Occipital lobe (tissue), 2 donors: ENCODE results near the gene ITPKC. TPM values are rescaled to one million over a fixed set of nuclear protein-coding genes. Genes with fewer than 3 reads are reported as not detected.
"Not testable (repeated sequence)": the region's sequence is repeated elsewhere in the genome, so short reads cannot be mapped to it uniquely, and the experiment has no call there.

Experiments used
- DNase-seq: peaks from one replicate; lab custom pipeline; 2025; lab: John Stamatoyannopoulos, UW
- total RNA-seq: library from RNA; depleted of rRNA; stranded (reverse); fragments of >200 nt; gene quantifications from one replicate; pipeline ENCODE4 v1.2.3, GENCODE V29; 2014

ITPKC gene
- total RNA-seq, 1 donor from 2014 or later, result 10.0 TPM

DNA sequence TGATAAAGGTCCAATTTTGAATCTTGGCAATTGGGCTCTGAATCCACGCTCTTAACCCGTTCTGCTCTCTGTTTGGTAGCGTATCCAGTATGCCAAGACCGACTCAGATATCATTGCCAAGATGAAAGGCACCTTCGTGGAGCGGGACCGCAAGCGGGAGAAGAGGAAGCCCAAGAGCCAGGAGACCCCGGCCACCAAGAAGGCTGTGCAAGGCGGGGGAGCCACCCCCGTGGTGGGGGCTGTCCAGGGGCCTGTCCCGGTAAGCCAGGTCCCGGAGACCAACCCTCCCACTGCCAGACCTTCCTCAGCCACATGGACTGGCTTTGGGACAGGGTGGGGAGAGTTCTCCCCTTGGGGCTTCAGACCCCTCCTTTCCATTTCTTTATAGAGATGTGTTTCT, 42.4 kb downstream of the ITPKC start:
- no peak for DNase-seq

DNA sequence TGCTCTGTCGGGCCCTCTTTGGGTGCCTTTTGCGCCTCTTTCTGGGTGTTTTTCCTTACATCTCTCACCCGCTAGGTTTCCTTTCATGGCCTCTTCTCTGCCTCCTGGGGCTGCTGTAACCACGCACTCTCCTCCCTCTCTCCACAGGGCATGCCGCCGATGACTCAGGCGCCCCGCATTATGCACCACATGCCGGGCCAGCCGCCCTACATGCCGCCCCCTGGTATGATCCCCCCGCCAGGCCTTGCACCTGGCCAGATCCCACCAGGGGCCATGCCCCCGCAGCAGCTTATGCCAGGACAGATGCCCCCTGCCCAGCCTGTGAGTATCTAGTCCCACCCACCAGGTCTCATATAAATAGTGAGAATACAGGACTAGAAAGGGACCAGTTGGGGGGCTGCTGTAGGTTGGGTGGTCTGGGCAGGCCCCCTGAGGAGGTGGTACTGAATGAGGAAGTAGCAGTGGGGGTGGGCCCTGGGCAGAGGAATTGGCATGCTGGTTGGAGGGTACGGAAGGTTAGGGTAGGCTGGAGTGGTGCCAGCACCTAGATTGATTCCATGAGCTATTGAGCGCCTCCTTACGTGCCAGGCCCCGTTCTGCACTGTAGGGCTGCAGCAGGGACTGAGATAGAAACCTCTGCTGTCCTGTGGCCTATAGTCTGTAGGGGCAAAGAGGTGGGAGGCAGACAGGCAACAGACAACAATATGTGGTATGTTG, 46.0 kb downstream of the ITPKC start:
- no peak for DNase-seq

DNA sequence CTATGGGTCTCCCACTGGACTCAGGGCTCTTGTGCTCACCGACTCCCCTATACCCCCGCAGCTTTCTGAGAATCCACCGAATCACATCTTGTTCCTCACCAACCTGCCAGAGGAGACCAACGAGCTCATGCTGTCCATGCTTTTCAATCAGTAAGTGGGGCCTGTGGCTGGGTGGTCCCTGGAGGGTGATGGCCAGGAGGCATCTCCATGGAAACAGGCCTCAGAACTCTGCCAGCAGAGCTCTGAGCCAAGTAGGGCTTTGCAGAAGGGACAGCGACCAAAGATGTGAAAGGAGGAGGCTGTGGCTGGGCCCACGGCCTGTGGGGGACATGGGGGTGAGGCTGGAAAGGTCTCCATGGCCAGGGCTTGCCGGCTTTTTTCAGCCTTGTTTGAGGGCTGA, 46.6 kb downstream of the ITPKC start:
- DNase-seq, result no peak

DNA sequence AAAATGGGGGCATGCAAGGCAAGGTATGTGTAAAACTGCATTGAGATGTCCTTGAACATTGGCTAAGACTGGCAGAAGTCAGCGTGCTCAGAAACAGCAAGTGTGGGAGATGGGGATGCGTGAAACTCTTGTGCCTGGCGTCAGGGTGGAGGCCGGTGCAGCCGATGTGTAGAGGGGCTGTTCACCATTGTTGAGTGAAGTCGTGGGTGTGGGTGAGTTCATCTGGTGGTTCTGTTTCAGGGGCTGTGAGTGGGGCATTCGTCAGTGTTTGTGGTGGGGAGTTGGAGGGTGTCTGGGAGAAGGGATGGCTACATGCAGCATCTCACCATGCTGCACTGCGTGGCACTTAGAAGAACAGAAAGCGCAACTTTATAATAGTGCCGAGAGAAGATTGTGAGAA, 47.1 kb downstream of the ITPKC start:
- DNase-seq, result no peak

DNA sequence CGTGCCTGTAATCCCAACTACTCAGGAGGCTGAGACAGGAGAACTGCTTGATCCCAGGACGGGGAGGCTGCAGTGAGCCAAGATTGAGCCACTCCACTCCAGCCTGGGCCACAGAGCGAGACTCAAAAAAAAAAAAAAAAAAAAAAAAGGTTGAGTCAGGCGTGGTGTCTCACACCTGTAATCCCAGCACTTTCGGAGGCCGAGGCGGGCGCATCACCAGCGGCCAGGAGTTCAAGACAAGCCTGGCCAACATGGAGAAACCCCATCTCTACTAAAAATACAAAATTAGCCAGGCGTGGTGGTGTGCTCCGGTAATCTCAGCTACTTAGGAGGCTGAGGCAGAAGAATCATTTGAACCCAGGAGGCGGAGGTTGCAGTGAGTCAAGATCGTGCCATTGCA, 49.5 kb downstream of the ITPKC start:
- not testable (repeated sequence) for DNase-seq

DNA sequence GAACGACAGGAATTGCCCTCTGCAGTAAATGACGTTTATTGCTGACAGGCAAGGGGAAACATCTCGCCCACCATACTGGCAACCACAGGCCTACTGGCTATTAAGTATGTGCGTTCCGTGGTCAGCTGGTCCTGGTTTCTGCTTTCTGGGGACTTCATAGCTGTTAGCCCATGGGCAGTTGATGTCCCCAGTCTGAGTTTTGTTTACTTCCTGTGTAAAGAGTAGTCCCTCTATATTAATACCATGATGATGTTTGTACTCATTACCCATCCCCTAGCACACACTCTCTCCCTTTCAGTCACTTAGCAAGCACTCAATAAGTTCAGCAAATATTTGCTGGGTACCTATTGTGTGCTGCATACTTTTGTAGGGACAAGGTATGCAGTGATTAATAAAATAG, 52.0 kb downstream of the ITPKC start:
- no peak for DNase-seq

DNA sequence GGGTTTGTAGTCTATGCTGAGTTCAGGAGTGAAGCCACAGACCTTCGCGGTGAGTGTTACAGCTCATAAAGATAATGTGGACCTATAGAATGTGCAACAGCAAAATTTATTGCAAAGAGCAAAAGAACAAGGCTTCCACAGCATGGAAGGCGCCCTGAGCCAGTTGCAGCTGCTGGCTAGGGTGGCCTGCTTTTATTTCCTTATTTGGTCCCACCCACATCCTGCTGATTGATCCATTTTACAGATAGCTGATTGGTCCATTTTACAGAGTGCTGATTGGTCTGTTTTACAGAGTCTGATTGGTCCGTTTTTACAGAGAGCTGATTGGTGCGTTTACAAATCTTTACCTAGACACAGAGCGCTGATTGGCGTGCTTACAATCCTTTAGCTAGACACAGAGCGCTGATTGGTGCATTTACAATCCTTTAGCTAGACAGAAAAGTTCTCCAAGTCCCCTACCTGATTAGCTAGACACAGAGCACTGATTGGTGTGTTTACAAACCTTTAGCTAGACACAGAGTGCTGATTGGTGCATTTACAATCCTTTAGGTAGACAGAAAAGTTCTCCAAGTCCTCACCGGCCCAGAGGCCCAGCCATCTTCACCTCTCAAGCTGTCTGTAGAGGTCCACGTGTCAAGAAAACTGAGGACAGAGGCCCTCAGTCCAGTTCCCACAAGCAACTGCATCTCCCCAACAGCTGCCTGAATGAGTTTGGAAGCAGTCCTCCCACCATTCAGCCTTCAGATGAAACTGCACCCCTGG, 54.4 kb downstream of the ITPKC start:
- DNase-seq, result not testable (repeated sequence)

DNA sequence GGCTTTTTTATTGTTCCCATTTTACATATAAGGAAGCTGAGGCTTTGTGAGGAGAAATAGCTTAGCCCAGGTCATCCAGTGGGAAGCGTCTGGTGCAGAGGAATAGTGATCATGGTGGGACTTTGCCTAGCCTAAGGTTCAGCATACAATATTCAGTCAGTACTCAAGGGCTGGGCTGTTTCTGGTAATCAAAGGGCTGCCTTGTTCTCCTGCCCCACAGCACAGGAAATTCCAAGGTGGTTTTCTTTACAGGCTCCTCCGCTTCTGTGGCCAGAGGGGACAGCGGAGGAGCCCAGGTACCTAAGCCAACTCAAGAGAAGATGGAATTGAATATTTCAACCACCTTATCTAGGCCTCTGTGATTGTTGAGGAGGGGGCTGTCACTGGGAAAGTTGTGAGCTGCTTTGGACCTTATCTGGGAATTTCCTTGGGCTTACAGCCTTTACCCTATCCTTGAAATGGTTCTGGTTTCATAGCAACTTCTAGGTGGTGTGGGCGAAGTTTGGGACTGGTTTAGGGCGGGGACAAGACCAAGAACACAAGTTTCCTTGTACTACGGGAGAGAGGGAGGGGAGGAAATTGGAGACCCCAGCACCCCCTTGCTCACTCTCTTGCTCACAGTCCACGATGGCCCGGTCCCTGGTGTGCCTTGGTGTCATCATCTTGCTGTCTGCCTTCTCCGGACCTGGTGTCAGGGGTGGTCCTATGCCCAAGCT, 58.2 kb downstream of the ITPKC start, which contains the start of gene MIA:
TSS of gene MIA (plus strand) at position 606 of the 716 bp plus-strand sequence. CDS start at position 628, 22 bp downstream.
- no peak for DNase-seq

DNA sequence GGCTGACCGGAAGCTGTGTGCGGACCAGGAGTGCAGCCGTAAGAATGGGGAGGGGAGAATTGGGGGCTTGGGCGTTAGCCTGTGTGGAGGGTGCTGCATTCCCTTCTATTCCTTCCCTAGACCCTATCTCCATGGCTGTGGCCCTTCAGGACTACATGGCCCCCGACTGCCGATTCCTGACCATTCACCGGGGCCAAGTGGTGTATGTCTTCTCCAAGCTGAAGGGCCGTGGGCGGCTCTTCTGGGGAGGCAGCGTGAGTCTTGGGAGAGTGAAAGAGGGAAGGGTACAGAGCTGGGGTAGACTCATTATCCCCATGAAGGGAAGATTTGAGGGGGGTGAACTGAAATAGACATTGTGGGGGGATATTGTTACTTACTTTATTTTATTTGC, 58.7 kb downstream of the ITPKC start:
- DNase-seq, result no peak

DNA sequence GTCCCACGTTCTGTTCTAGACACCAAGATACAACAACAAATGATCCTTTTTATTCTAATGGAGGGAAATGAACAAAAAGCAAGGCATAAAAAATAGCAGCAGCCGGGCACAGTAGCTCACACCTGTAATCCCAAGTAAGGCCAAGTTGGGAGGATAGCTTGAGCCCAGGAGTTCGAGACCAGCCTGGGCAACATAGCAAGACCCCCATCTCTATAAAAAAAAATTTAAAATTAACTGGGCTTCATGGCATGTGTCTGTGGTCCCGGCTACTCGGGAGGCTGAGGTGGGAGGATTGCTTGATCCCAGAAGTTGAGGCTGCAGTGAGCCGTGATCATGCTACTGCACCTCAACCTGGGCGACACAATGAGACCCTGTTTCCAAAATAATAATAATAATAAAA, 59.5 kb downstream of the ITPKC start:
- no peak for DNase-seq

DNA sequence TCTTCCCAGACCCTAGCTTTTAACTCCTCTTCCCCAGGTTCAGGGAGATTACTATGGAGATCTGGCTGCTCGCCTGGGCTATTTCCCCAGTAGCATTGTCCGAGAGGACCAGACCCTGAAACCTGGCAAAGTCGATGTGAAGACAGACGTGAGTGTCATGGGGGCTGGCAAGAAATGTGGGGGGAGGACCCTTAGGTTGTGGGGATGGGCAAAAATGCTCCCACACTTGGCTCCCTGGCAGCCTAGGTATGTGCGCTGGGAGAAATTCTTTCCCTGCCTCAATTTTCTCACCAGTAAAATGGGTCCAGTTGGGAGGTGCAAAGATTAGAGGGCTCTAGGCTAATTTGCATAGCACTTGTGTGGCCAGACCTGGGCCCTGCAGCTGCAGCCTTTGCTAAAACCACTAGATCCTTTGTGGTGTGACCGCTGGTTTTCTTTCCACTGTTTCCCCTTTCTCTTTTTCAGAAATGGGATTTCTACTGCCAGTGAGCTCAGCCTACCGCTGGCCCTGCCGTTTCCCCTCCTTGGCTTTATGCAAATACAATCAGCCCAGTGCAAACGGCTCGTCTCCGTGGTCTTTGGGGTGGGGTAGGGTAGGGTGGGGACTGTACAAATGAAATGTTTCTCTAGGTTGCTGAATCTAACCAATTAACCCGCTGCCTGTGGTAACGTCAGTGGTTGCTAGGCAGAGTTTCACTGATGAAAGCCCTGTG, 60.2 kb downstream of the ITPKC start:
- peak; percentile 79 for DNase-seq

DNA sequence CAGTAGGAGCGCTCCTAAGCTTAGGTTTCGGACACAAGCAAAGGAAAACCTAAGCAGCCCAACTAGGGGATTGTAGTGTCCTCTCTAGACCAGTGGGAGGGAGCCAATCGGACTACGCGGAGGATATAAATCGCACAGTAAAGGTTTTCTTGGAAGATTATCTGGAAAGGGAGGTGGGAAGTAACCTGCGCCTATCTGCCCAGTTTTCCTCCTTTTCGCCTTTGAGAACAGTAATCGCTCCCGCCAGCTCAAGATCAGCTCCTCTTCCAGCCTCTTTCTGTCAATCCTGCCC, 60.7 kb downstream of the ITPKC start:
- DNase-seq, result no peak

DNA sequence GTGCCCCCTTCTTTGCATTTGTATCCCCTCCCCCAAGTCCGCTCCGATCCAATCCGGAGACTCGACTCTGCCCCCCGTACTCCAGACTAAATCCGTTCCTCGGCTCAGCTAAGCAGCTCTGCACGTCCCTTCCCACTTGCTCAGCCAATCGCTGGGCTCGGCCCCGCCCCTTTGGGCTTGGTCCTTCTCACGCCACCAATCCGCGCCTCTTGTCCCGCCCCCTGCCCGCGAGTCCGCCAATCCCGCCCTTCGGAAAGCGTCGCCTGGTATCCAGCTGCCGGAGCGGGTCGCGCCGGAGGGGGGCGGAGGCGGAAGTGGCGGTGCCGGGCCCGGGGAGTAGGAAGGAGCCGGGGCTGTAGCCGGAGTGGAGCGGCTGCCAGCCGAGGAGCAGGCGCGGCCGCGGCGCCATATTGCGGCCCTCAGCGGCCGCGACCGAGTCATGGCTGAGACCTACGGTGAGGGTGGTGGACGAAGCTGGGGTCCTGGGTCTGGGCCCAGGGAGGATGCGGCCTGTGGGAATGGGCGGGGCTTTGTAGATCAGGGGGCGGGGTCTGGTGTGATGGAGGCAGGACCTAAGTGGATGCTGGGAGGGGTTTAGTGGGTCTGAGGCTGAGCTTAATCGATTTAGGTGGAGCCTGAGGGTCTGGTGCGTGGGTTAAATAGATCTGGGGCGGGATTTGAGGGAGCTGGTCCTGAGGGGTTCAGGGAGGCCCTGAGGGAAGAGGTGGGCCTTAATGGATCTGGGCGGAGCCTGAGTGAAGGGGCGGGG, 61.2 kb downstream of the ITPKC start, which contains the start of gene RAB4B:
TSS of gene RAB4B (plus strand) at position 311 of the 769 bp plus-strand sequence. CDS start at position 440, 129 bp downstream.
- DNase-seq, result peak; percentile 99

DNA sequence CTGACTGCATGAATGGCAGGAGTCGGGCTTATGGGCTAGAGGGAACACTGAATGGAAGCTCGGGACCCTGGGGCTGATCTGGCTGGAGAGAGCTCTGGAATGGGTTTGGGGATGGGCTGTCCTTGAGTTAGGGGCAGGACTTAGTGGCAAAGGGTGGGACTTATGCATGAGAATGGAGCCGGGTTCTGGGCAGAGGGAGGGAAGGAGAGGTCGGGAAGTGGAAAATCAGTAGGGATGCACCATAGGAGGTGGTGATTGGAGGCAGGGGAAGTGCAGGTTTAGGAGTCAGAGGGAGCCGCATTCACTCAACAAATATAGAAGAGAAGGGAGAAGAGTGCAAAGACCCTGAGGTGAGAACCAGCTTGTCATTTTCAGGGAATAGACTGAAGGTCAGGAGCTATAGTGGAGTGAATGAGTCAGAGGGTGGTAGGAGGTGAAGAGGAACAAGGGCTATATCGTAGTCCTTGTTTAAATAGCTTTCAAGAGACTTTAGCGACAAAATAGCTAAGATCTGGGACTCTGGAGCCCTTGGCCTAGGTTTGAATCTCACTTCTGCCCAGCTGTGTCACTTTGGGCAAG, 61.9 kb downstream of the ITPKC start:
- no peak for DNase-seq

DNA sequence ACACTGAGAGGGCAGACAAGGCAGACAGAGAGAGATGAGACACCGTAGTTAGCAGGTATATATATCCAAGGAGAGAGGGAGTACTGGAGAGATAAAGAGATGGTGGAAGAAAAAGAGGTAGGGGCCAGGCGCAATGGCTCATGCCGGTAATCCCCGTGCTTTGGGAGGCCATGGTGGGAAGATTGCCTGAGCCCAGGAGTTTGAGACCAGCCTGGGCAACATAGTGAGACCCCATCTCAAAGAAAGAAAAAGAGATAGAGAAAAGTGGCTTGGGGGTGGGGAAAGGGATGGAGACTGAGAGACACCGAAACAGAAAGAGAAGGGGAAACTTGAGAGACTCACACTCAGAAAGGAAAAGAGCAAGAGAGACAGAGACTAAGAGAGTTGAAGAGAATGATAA, 63.7 kb downstream of the ITPKC start:
- no peak for DNase-seq

DNA sequence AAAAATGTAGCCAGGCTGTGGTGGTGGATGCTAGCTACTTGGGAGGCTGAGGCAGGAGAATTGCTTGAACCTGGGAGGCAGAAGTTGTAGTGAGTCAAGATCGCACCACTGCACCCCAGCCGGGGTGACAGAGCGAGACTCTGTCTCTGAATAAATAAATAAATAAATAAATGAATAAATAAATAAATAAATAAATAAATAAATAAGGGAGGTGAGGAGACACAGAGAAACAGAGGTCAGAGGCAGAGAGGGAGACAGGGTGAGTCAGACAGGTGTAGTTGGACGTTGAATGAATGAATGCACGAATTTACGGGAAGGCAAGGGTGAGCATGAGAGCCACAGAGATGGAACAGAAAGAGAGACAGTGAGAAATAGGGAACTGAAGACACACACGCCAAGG, 64.2 kb downstream of the ITPKC start:
- DNase-seq, result no peak

DNA sequence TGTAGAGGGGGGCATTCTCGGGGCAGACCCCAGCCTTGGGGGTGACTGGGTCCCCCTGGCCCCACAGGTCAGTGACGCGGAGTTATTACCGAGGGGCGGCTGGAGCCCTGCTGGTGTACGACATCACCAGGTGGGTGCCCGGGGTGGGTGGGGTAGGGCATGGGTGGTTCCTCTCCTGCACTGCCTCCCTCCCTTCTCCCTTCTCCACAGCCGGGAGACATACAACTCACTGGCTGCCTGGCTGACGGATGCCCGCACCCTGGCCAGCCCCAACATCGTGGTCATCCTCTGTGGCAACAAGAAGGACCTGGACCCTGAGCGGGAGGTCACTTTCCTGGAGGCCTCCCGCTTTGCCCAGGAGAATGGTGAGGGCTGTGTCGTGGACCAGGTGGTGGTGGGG, 66.8 kb downstream of the ITPKC start:
- no peak for DNase-seq

DNA sequence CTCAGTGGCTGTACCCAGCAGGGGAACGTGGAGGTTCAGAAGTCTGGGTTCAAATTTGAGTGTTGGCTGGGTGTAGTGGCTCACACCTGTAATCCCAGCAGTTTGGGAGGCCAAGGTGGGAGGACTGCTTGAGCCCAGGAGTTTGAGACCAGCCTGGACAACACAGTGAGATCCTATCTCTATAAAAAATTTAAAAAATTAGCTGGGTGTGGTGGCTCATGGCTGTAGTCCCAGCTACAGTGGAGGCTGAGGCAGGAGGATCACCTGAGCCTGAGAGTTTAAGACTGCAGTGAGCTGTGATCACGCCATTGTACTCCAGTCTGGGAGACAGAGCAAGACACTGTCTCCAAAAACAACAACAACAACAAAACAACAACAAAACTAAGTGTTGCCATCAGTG, 67.2 kb downstream of the ITPKC start:
- not testable (repeated sequence) for DNase-seq

DNA sequence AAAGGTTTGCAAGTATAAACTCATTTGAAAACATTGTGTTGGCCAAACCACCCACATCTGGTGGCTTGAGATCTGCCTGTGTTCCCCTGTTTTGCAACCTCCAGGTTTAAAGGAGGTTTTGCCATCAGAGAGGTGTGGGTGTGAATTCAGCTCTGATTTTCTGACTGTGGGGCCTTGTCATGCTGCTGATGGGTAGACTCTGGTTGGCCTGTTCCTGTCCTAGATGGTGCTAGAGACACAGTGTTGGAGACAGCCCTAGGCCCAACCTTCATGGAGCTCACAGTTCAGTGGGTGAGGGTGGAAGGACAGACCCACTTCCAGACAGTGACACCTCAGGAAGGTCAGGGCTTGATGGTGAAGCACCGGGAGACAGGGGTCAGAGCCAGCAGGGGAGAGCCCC, 68.6 kb downstream of the ITPKC start:
- no peak for DNase-seq
